NT2/D1 (cell line): ENCODE measurements around the gene SDF2.

Experiments used
- SUZ12 ChIP-seq: IDR thresholded peaks from 2 replicates; pipeline ENCODE4 v1.6.1; 2011; ENCODE audit not compliant: insufficient read length, insufficient read depth; ENCODE audit errors: extremely low read depth
- YY1 ChIP-seq: IDR thresholded peaks from 2 replicates; pipeline ENCODE4 v1.6.1; 2011; ENCODE audit not compliant: insufficient read length, insufficient read depth

DNA sequence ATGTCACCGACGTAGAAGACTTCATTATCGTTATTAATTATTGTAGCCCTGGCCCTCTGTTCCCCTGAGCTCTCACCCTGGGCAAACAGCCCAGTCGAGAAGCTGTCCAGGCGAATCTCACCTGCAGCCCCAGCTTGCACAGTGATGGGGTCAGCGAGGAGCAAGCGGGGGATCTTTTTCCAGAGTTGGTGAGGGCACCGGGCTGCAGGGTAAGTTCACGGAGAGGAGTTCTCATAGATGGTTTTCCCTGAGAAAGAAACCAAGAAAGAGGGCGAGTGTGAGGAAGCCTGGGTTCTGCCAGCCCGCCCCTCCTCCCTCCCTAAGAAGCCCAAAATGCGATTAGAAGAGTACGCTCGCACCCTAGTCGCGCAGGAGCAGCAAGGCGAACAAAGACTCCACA, 63.3 kb downstream of the SDF2 start:
- TF ChIP-seq YY1 (no peak), SUZ12 (no peak)
